ENCODE results near the gene RWDD2A.
A peak's percentile ranks its signal among the peaks of the same experiment; 100 is the strongest.
"Not testable (repeated sequence)": the region's sequence is repeated elsewhere in the genome, so short reads cannot be mapped to it uniquely, and the experiment has no call there.

The RWDD2A gene

DNA sequence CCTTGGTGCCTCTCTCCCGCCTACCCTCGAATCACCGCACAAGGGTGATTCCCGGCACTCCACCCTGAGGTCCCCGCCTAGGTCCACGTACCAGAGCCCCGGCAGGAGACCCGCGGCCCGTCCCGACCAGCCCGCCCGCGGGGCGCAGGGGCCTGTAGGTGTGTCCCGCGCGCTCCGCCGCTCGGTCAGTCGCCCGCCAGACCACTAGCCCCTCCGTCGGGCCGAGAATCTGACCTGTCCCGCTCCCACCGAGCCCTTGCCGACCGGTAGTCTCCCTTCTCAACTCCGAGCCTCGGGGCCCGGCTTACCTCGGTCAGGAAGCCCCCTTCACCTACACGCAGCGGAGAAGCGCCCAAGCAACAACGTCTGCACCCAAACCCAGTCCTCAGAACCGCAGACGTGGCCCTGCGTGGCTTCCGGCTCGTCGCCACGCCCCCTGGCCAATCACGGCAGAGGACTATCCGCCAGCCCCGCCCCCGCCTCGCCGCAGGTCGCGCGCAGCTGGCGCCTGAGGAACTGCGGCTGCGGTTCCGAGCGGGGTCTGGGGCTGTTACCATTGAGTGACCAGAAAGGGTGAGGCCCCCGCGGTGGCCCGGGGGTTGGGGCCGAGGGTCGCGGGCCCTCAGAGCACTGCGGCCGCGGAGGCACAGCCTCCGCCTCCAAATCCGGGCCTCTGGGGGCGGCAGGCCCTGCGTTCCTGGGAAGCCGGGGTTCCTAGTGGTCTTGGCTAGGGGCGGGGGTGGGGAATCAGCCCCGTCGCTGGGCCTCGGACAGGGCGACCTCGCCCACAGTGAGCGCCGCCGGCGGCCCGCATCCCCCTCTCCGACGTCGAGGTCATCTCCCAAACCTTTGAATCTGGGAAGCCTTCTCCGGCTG, at the start of gene RWDD2A, which contains the start of gene PGM3:
TSS of gene RWDD2A (plus strand) at position 487 of the 876 bp plus-strand sequence. CDS start 1,095 bp downstream, outside the sequence.
TSS of gene PGM3 (minus strand) at position 395 of the 876 bp plus-strand sequence. CDS start 2,253 bp downstream, outside the sequence.
- peak; percentile 93 for DNase-seq

DNA sequence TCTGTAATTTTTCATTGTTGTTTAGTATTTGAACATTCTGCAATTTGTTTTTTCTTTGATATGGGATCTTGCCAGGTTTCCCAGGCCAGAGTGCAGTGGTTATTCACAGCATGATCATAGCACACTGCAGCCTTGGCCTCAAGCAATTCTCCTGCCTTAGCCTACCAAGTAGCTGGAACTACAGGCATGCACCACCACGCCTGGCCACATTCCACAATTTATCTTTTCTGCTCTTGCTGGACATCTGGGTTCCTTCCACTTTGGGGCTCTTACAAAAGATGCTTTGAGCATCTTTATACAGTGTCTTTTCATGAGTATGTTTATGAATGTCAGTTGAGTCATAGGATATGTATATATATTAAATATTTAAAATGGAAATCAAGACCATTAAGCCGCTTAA, 42.0 kb upstream of the RWDD2A start:
- no peak for DNase-seq

DNA sequence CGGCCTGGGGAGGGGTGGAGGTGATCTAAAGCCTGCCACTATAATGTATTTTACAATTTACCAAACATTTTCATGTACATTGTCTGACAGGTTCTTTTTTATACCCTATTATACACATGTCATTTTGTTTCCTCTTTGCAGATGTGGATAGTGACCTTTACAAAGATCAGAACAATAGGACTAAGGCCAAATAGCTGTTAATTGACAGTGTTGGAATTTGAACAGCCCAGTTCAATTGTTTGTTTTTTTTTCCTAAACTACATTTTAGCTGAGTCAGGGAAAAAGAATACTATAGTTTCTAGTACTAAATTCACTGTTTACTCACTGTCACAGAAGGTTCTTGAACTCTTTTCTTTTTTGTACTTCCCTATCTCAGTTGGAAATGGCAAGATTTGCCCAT, 40.2 kb upstream of the RWDD2A start:
- no peak for DNase-seq

DNA sequence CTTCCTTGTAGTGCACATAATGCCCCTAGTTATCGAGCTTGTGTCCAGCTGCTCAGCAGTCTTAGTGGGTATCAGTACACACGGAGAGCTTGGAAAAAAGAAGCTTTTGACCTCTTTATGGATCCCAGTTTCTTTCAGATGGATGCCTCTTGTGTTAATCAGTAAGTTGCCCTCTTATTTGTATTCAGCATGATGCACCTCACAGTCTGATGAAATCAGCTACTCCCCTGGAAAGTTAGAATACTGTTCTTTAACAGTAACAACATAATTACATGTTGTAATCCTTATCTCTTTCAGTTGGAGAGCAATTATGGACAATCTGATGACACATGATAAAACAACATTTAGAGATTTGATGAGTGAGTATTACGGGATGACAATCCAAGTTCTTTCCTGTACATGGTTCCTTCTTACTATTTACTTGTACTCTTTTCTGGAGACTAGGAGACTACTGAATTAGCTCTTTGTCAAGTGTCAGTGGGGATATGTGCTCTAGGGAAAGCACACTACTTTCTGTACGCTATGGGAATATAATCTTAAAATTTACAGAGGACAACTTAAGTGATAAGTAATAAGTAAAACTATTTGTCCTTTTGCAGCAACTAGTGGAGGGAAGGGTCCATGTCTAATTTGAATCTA, 39.2 kb upstream of the RWDD2A start:
- no peak for DNase-seq

DNA sequence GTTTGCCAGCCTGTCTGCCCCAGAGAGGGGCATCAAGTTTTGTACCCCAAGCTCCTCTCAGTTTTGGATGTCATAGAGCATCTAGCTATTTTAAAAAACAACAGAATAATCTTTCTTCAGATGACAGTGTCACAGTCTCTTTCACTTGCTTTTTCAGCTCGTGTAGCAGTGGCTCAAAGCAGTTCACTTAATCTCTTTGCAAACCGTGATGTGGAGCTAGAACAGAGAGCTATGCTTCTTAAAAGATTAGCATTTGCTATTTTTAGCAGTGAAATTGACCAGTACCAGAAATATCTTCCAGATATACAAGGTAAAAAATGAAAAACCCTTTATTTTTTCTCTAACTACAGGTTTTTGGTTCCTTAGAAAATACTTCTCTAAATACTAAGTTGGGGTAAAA, 37.4 kb upstream of the RWDD2A start:
- DNase-seq = no peak

DNA sequence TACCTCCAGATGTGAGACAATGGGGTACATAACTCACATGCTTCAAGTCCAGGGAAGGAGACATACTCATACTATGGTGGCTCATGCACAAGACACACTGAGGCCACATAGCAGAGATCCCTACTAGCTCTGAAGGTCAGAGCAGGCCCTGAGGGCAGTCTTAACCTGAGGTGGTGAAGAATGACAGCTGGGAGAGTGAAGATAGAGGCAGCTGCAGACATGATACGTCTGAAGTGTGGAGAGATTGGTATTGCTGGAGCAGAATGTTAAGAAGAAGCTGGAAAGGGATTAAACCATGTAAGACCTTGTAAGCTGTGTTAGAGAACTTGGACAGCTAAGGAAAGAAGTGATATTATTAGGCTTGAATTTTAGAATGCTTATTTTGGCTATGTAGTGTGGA, 33.0 kb upstream of the RWDD2A start:
- DNase-seq = no peak

DNA sequence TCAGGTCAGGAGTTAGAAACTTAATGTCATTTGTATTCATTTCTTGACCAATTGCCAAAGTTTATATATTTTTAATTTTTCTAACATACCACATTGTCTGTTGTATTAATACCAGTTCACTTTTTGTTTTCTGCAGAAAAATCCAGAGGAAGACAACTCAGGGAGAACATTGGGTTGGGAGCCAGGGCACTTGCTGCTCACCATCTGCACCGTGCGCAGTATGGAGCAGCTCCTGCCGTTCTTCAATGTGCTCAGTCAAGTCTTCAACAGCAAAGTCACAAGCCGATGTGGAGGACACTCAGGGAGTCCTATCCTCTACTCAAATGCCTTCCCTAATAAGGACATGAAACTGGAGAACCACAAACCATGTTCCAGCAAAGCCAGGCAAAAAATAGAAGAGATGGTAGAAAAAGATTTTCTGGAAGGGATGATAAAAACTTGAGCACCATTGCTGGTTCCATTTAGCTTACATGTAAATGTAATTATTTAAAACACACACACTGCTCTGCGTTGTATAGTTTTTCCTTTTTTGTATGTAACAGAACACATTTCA, 25.4 kb upstream of the RWDD2A start:
- DNase-seq = no peak

DNA sequence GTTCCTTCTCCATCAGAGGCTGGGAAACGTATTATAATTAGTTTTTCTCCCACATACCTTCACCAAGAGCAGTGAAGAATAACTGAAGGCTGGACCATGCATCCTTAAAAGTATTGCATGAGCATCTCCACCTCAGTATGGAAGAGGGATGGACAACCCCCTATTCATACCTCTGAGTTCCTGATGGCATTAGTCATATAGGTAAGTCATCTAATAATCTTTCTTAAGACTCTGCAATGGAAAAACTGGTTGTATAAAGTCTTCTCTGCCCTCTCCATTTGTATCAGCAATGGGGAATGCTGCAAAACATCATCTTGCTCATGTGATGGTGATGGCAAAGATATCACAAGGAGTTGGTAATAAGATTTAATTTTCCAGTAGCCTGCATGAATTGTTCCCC, 24.6 kb upstream of the RWDD2A start:
- no peak for DNase-seq

DNA sequence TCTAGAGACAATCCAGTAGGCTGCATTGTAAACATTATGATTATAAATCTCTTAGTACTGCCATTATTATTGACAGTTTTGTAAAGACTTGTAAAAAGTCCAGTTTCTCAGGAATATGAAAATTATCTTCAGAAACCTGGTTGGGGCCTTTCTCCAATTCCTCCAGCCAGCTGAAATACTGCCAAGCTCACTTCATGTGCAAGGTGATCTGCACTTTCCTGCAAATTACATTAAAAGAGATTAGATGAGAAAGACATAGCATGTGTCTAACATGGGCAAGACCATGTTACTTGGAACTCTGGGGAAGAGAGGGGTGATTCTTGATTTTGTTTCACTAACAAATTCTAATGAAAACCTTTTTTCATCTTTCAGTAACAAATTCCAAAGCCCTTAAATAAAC, 24.1 kb upstream of the RWDD2A start:
- DNase-seq = no peak

DNA sequence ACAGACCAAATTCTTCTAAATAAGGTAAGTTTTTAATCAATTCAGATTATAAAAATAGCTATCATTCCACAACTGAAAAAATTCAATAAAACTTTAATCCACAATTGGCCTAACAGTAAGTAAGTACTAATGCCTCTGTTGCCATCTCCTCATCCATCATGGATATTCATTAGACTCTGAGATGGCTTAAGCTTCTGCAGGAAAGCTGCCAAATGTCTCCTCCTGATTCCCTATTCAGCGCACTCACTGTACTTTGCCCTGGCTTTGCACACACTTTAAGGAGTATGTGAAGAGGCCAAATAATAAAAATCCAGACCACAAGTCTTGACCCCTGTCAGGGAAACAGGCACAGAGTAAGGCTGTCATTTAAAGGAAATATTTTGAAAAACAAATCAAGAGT, 23.6 kb upstream of the RWDD2A start:
- no peak for DNase-seq

DNA sequence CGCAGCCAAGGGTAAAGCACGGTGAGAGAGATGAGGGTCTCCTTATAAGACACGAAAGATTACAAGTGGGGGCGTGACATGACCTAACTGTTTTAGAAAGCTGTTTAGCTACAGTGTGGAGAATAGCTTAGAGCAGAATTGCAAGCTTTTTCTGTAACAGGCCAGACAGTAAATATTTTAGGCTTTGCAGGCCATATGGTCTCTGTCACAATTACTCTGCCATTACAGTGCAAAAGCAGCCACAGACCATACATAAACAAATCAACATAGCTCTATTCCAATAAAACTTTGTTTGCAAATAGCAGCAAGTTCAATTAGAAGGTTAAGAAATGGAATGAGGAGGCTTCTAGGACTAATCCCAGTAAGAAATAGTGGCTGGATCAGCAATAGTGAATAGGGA, 16.9 kb upstream of the RWDD2A start:
- DNase-seq = no peak

DNA sequence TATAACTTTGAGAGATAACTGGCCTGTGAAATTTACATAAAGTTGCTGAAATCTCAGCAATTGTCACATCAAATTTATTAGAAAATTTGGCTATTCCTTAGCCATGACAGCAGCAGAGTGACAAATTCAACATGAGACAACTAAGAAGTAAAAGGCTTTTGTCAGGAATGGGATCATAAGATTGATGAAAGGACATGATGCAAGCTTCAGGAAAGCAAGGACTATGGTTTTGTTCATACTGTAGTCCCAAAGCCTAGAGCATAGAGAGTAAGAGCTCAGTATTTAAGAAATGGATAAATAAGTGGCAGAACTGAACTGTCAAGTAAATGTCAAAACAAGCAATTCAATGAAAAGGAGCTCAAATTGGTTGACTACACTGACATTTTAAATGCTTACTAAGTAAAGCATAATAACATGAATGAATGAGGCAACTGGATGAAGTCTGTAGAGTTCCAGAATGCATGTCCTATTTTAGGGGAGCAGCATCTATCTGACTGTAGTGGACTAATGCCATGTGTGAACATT, 12.7 kb upstream of the RWDD2A start:
- no peak for DNase-seq

DNA sequence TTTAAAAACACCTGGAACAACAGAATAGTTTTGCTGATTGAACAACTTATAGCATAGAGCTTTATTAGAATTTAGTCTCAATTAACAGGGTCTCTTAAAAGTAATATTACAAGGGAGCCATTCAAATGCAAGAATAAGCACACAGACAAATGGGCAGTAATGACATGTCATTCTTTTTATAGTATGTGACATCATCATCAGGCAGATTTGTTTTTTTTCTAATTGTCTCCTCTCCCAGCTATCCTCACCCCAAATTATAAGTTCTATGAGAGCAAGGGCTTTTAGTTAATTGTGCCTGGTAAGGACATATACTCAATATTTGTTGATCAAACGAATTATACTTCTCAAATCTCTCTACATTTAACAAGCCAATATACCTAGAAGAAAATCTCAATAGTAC, 11.0 kb upstream of the RWDD2A start:
- no peak for DNase-seq

DNA sequence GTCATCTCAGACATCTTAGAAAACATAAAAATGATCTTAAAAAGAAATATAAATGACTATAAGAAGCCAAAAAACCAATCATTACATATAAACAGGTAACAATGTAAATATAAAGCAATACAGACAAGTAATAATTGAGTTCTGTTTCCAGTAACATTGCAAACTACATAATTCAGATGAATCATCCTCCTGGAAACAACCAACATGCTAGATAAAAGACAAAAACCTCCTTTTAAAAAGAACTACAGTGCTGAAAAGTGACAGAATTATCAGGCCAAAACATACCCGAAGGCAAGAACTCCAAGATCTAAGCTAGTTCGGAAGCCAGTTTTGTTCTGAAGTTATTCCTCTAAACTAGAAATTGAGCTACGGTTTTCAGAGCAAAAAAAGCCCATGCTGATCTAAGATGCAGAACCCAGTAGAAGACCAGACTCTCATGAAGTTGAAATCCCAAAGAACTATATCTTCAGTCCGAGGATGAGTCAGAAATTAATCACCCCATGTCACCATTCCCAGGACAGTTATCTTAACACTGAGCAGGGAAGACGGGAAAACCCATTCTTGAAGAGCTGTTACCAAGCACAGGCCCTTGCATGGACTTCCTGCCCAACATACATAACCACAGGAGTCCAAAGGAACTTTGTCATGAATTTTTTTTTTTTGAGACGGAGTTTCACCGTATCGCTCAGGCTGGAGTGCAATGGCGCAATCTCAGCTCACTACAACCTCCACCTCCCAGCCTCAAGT, 9.9 kb upstream of the RWDD2A start:
- DNase-seq = no peak

DNA sequence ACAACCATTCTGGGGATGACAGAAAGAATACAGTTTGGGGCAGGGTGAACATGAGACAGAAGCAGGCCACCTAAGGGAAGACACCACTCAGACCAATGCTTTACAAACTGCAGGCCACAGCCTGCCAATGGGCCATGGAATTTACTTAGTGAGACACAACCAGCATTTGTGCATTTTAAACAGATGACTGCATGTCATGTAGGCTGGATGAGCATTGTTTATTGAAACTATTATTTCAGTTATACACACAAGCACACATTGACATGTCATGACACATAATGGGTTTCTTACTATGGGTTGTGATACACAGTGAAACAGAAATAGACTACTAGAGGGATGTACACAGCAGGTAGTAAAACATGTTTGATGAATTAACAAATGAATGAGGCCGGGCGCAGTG, 8.1 kb upstream of the RWDD2A start:
- DNase-seq = no peak

DNA sequence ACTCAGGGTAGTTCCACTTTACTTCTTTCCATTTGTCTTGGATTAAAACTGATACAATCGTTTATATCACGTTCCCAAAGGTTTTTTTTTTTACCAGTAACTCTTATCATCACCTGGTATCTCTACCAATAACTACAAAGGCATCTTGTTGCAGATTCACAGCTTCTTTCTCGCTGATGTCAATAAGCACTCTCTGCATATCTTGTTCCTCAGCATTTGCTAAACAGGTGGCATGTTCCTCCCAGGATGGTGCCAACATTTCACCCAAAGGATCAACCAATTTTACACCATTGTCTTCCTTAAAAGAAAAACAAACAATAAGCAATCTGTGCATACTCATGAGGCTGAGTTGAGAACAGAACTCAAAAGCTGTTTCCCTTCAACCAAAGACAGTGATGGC, 4.7 kb upstream of the RWDD2A start:
- no peak for DNase-seq

DNA sequence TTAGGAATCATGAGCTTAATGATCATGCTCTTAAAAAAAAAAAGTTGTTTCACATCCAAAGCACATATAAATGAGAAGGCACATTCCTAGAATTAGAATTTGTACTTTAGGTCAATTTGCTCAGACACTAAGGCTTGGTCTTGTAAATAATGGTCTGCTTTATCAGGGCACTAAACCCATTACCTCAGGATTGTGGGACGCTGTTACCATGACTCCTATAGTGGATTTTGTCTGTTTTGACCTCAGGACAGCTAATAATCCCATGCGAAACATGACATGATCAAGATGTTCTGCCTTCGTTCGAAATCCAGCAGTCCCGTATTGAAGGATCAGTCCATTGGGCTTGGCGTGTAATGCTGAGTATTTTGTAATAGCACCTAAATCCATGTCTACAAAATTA, 2.5 kb upstream of the RWDD2A start:
- no peak for DNase-seq

DNA sequence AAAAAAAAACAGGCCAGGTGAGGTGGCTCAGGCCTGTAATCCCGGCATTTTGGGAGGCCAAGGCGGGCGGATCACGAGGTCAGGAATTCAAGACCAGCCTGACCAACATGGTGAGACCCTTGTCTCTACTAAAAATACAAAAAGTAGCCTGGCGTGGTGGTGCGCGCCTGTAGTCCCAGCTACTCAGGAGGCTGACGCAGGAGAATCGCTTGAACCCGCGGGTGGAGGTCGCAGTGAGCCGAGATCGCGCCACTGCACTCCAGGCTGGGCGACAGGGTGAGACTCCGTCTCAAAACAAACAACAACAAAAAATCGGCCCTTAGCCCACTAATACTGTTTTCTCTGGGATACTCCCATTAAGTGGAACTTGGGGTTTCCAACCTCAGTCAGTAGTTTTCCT, 1.2 kb upstream of the RWDD2A start:
- DNase-seq = not testable (repeated sequence)

DNA sequence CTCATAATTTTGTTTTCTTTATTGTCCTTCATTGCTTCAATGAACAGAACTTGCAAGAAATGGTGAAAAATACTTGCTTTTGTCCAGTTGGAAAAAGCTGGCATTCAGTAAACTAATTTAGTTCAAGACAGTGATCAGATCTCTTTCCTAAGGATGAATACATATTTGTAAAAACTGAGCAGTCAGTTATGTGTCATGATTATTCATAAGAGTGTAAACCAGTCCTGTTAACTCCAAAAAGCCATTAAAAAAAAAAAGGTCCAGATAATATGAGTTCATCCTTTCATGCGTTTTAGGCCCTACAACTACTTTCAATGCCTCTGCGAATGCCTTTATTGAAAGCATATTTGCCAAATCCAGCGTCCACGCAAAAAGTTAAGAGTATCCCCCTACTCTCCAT, 701 bp upstream of the RWDD2A start:
- no peak for DNase-seq

DNA sequence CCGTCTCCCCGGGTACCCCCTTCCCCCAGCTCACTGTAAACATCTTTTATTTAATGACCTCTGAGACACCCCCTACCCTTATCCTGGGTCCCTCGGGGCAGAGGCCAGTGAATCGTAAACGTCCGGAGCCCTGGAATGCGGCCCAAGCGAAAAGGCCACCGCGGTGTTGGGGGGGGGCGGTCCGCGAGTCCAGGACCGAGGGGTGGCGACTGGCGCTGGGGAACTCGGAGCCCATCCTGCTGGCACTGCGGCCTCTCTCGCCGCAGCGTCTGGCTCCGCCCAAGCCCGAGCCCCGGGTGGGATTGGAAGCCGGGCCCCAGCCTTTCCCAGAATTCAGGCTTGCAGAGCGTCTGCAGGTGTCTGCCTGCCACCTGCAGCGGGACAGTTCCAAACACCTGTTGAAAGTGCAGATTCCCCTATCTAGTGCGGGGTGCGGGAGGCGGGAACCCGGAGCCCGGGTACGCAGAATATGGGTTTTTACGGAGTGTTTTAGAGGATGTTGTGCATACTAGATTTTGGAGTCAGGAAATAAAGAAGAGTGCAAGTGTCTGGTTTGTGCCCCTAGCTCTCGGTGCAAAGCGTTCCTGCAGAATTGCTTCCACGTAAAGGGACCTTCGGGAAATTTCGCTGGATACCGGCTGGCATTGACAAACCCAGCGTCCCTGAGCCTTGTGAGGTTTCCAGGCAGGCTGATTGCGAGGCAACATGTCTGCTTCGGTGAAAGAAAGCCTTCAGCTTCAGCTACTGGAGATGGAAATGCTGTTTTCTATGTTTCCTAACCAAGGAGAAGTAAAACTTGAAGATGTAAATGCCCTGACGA, 800 bp downstream of the RWDD2A start:
- DNase-seq = peak; percentile 74

DNA sequence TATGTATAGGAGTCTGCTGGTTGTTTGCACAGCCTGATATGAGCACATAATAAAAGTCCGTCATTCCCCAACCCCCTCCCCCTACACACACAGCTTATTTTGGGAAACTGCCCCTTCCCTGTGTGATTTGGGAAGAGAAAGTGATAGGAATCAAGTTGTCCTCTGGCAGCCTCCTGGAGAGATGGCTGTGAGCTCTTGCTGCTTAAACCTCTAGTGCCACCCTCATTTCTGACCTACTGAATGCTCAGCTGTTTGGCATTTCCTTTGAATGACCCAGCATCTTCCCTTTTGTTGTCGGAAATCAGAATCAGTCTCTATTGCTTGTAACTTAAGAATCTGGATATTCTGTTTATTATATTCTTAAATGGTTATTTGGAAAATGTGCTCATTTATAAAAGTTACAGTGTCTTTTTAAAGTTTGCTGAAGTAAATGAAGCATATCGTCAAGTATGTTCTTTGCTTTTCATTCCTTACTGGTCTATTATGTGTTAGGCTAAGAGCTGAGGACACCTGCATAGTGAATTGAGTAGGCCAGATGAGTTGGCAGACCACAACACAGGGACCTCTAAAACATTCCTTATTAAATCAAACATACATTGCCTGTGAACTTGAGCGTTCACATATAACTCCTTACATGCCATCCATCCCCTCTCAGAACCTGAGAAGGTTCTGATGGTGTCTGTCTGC, 5.5 kb downstream of the RWDD2A start:
- DNase-seq = no peak
